ENCODE results near the gene TENM3. TPM values are rescaled to one million over a fixed set of nuclear protein-coding genes. Genes with fewer than 3 reads are reported as not detected.
"Not testable (repeated sequence)": the region's sequence is repeated elsewhere in the genome, so short reads cannot be mapped to it uniquely, and the experiment has no call there.

Gene TENM3
- 10 to 100 TPM in 1 of 3 donors, under 1 TPM in 2; 0.58 to 19.2 (median 0.70) TPM for total RNA-seq
- long read RNA-seq, donor 1, partial matches to known transcripts, result 4 of 12 reads
- long read RNA-seq, donor 1, other reads (novel, unspliced or antisense), result 8 of 12 reads
- long read RNA-seq, donor 2, result 0 reads

GRCh38 chr4:182243204-182243603, at the start of gene TENM3:
Gene TENM3 (plus strand): TSS chr4:182243402. CDS start chr4:182324021, 80,619 bp downstream.
- not testable (repeated sequence) for H3K36me3 ChIP-seq (ENCODE audit: low read depth)

GRCh38 chr4:182194091-182194824, 48.9 kb upstream of the TENM3 start:
- TF ChIP-seq, protein P1, sequence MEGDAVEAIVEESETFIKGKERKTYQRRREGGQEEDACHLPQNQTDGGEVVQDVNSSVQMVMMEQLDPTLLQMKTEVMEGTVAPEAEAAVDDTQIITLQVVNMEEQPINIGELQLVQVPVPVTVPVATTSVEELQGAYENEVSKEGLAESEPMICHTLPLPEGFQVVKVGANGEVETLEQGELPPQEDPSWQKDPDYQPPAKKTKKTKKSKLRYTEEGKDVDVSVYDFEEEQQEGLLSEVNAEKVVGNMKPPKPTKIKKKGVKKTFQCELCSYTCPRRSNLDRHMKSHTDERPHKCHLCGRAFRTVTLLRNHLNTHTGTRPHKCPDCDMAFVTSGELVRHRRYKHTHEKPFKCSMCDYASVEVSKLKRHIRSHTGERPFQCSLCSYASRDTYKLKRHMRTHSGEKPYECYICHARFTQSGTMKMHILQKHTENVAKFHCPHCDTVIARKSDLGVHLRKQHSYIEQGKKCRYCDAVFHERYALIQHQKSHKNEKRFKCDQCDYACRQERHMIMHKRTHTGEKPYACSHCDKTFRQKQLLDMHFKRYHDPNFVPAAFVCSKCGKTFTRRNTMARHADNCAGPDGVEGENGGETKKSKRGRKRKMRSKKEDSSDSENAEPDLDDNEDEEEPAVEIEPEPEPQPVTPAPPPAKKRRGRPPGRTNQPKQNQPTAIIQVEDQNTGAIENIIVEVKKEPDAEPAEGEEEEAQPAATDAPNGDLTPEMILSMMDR (IDR thresholded peaks at IDR 0.05), result no peak
- no peaks in the 10 kb centered on the region for H3K9me3 ChIP-seq
- no peaks in the 10 kb centered on the region for H3K4me1 ChIP-seq (ENCODE audit: low read depth)
- DNase-seq, result no peak
- ATAC-seq, result no peak
- H3K36me3 ChIP-seq (ENCODE audit: low read depth), result no peaks in the 10 kb centered on the region
- H3K4me3 ChIP-seq, result no peak overlapping the region
- intact Hi-C loops (cut with DNase I, micrococcal nuclease), result no loop called here

More at GRCh38 chr4:182243204-182243603, at the start of gene TENM3:
- DNase-seq; ATAC-seq; intact Hi-C loops (cut with DNase I, micrococcal nuclease); H3K9me3 ChIP-seq; H3K4me1 ChIP-seq (ENCODE audit: low read depth); H3K4me3 ChIP-seq: not testable (repeated sequence)

DNA sequence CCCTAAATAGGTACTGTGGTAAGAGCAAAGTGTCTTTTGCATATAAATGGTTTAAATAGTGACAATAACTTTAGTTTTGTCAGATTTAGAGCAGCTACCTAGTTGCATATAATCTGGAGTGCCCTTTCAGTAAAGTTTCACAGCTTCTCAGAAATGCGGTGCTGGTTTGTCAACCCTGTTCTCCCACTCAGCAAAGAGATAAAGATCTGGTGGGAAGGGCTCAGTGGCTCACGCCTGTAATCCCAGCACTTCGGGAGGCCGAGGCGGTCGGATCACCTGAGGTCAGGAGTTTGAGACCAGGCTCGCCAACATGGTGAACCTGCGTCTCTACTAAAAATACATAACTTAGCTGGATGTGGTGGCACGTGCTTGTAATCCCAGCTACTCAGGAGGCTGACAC, 45.6 kb upstream of the TENM3 start:
- H3K4me1 ChIP-seq (ENCODE audit: low read depth), result no peaks in the 10 kb centered on the region
- intact Hi-C loops (cut with DNase I, micrococcal nuclease), result no loop called here
- TF ChIP-seq, protein P1 (IDR thresholded peaks at IDR 0.05), result no peak
- no peak overlapping the region for H3K4me3 ChIP-seq
- H3K9me3 ChIP-seq, result no peaks in the 10 kb centered on the region
- no peaks in the 10 kb centered on the region for H3K36me3 ChIP-seq (ENCODE audit: low read depth)
- ATAC-seq (no peak), DNase-seq (no peak)

- DNase-seq, result no peak
- H3K9me3 ChIP-seq, result no peaks in the 10 kb centered on the region
- TF ChIP-seq, protein P1 (IDR thresholded peaks at IDR 0.05), result no peak
- no peak for ATAC-seq
- no peaks in the 10 kb centered on the region for H3K36me3 ChIP-seq (ENCODE audit: low read depth)
- H3K4me1 ChIP-seq (ENCODE audit: low read depth), result no peaks in the 10 kb centered on the region
- no peak overlapping the region for H3K4me3 ChIP-seq
- intact Hi-C loops (cut with DNase I, micrococcal nuclease), result no loop called here
Observed at GRCh38 chr4:182201871-182202270, 41.3 kb upstream of the TENM3 start.

- Histone ChIP-seq H3K4me1 (ENCODE audit: low read depth) (no peaks in the 10 kb centered on the region), H3K4me3 (no peak overlapping the region), H3K9me3 (no peaks in the 10 kb centered on the region), H3K36me3 (ENCODE audit: low read depth) (no peaks in the 10 kb centered on the region)
- intact Hi-C loops (cut with DNase I, micrococcal nuclease), result no loop called here
- DNase-seq, result no peak
- TF ChIP-seq, protein P1 (IDR thresholded peaks at IDR 0.05), result no peak
- ATAC-seq, result no peak
Observed at GRCh38 chr4:182202650-182203049, 40.6 kb upstream of the TENM3 start.

GRCh38 chr4:182203872-182204411, 39.3 kb upstream of the TENM3 start:
- Histone ChIP-seq H3K4me1 (ENCODE audit: low read depth) (no peaks in the 10 kb centered on the region), H3K36me3 (ENCODE audit: low read depth) (no peaks in the 10 kb centered on the region), H3K4me3 (no peak overlapping the region), H3K9me3 (no peaks in the 10 kb centered on the region)
- TF ChIP-seq, protein P1 (IDR thresholded peaks at IDR 0.05), result no peak
- DNase-seq (no peak), ATAC-seq (no peak)
- intact Hi-C loops (cut with DNase I, micrococcal nuclease), result no loop called here

All from mucosa of descending colon (tissue), 3 donors.